UCSD-AML1 (cell line): ENCODE measurements around the gene SLC38A5.
A peak's percentile ranks its signal among the peaks of the same experiment; 100 is the strongest.

Source experiments
- DNase-seq: peaks from one replicate; lab custom pipeline; 2025; ENCODE audit not compliant: unreplicated experiment; lab: John Stamatoyannopoulos, UW

SLC38A5 gene

GRCh38 chrX:48470110-48470832 is at the start of gene SLC38A5:
Gene SLC38A5 (minus strand): TSS chrX:48470260. CDS start chrX:48467924, 2,336 bp downstream.
- DNase-seq = no peak

GRCh38 chrX:48519481-48519880 is 49.4 kb upstream of the SLC38A5 start:
- peak; percentile 18 for DNase-seq

GRCh38 chrX:48516987-48517386 is 46.9 kb upstream of the SLC38A5 start:
- DNase-seq = no peak

DNA sequence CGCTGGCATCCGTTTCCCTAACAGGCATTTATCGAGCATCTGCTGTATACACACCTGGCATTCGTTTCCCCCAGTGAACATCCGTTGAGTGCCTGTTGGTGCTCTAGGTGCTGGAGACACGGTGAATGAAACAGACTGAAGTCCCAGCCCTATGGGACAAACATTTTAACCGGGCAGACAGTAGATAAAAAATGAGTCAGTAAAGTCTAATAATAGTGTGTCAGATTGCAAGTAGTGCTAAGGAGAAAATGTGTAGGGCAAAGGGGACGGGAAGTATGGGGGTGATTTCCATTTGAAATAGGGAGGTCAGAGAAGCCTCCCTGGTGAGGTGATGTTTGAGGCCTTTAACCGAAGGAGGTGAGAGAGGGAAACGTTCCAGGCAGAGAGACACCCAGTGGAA is 46.2 kb upstream of the SLC38A5 start:
- DNase-seq = no peak

- DNase-seq = no peak
Observed at GRCh38 chrX:48515842-48516241, 45.8 kb upstream of the SLC38A5 start.

GRCh38 chrX:48514868-48515460 is 44.9 kb upstream of the SLC38A5 start:
- DNase-seq = no peak

GRCh38 chrX:48514126-48514806 is 44.2 kb upstream of the SLC38A5 start:
- DNase-seq = no peak

DNA sequence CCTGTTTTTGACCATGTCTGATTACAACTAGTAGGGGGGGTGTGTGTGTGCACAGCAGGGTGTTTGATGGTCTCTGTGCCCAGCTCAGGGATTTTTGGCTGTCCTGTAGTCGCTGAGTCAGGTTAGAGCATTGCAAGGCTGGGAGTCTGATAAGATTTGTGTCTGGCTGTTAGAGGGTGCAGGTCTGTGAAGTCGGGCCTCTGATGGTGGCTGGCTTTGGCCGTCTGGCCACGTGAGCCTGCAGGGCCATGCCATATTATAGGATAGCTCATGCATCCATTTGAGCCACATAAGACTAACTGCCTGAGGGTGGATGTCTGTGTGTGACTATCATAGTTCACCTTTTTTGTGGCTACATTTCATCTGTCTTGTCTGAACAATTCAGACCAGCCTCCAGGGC is 43.6 kb upstream of the SLC38A5 start:
- DNase-seq = no peak

DNA sequence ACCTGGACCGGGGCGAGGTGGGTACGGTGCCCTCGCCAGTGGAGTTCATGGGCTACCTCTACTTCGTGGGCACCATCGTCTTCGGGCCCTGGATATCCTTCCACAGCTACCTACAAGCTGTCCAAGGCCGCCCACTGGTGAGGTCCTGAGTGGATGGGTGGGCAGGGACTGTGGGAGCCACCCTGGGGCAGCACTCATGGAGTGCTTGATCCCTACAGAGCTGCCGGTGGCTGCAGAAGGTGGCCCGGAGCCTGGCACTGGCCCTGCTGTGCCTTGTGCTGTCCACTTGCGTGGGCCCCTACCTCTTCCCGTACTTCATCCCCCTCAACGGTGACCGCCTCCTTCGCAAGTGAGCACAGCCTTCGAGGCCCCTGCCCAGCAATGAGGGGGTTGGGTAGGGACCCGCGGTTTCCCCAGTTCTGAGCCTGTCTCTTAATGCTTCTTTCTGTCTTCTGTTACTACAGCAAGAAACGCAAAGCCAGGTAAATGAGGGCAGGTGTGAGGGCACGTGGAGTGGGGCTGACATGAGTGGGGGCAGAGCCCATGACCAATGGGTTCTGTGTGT is 42.4 kb upstream of the SLC38A5 start:
- DNase-seq = no peak

- DNase-seq = peak; percentile 14
Observed at GRCh38 chrX:48511560-48511959, 41.5 kb upstream of the SLC38A5 start.

DNA sequence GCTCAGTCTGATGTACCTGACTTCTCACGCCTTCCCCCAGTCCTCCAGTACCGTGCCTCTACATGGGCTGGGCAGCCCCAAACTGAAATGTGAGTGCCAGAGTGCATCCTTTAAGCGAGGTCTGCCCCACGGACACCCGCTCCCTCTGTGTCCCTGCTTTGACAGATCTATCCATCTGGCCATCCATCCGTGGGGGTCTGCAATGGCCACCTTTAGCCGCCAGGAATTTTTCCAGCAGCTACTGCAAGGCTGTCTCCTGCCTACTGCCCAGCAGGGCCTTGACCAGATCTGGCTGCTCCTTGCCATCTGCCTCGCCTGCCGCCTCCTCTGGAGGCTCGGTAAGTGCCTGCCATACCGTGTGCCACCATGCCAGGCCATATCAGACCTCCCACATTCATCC is 39.6 kb upstream of the SLC38A5 start:
- no peak for DNase-seq

DNA sequence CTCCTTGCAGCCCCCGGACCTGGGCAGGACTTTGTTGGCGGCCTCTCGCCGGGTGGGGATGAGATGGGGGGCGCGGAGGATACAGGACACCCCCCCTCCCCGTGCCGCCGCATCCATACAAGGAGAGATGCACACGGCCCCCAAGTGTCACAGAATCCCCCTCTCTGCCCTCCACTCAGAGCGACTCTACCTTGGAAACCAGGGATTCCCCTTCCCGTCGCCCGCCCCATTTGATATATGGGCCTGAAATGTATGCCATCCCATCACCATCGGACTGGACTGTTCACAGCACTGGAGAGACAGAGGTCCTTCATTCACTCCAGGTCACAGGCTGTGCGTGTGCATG is 39.2 kb upstream of the SLC38A5 start:
- DNase-seq = no peak

DNA sequence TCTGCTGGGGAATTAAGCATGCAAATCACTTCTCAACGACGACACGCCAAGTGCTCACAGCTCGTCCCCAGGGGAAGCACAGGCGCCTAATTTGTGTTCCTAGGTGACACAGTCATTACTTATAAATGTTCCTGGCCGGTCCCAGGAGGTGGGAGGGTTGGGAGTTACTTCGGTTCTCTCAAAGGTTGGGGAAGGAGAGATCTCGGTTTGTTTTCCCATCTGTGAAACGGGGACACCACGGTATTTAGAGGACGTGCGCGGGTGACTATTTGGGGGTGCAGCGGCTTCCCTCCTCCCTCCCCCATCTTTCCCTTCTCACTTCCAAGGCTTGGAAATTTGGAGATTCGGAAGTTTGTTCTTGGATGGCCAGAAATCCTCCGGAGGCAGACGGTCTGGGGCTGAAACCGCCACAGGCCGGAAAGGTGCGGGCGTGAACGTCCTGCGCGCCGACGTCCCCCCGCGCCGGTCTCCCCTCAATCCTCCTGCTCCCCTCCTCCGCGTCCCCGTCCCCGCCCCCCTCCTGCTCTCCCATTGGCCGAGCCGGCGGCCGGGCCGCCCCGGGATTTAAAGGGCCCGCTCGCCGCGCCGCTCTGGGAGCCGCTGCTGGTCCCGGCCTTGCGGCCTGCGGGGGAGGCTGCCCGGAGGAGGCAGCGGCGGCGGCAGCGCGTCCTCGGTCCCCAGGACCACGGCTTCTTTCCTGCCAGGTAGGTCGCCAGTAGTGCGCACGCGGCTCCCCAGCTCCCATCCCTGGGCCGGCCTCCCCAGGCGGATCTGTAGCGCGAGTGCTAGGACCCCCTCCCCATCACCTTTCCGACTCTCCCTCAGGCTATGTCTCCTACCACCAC is 38.6 kb upstream of the SLC38A5 start, which contains the start of gene PORCN:
Gene PORCN, plus strand, starts transcription at position 593 of the 845 bp plus-strand sequence. CDS start 829 bp downstream, outside the sequence.
- peak; percentile 81 for DNase-seq

- DNase-seq = no peak
Observed at GRCh38 chrX:48507246-48507645, 37.2 kb upstream of the SLC38A5 start.

GRCh38 chrX:48505481-48505880 is 35.4 kb upstream of the SLC38A5 start:
- no peak for DNase-seq

GRCh38 chrX:48504261-48504660 is 34.2 kb upstream of the SLC38A5 start:
- no peak for DNase-seq

DNA sequence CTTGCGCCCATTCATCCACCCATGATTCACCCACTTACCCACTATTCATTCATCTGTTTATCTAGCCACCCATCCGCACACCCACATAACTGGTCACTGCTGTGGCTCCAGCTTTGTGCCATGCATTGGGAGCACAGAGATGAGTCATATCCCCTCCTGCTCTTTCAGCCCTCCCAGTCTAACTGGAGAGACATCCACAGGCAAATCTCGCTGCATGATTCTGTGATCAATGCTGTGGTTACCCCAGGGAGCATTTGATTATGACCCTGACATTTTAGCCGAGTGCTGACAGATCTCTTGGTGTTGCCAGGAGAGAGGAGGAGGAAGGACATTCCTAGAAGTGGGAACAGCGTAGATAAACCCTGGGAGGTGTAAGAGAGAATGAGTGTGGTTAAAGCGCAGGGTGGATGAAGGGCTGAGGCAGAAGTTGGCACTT is 28.3 kb upstream of the SLC38A5 start:
- no peak for DNase-seq

- no peak for DNase-seq
Observed at GRCh38 chrX:48497871-48498270, 27.8 kb upstream of the SLC38A5 start.

DNA sequence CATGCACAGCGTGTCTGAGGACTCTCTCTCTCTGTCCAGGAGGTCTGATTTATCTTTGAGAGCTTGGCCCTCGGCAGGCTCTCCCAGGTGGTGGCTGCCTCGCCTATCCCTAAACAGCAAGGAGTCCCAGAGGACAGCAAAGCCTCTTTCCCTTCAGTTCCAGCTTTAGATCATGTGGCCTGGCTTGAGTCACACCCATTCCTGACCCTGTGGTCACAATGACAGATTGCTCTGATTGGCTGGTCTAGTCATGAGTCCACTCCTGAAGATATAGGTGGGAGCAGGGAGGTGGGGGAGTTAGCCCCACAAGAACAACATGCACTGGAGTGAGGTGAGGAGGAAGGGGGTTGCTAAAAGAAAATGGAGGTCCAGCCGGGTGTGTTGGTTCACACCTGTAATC is 26.6 kb upstream of the SLC38A5 start:
- DNase-seq = no peak

GRCh38 chrX:48493890-48494364 is 23.9 kb upstream of the SLC38A5 start:
- no peak for DNase-seq
